Kidney (tissue), 14 donors: ENCODE data around the gene GOLGA7B. TPM values are rescaled to one million over a fixed set of nuclear protein-coding genes. Genes with fewer than 3 reads are reported as not detected.
"Not testable (repeated sequence)": the region's sequence is repeated elsewhere in the genome, so short reads cannot be mapped to it uniquely, and the experiment has no call there.

Source experiments
- DNase-seq, 5 donors: peaks; one replicate each; pipeline ENCODE4 v3.0.0-alpha.2; 2013 to 2020
- FAIRE-seq: peaks from 2 replicates; lab custom pipeline; 2012; peaks lifted over from hg19 to GRCh38; lab: Jason Lieb, UNC
- H3K27ac ChIP-seq, 2 donors: one replicate each; pipeline ENCODE4 v1.7.0; 2013; ENCODE audit warnings: low read depth in 2 of 2, low read length in 2 of 2, inconsistent platforms in 1 of 2
- H3K27me3 ChIP-seq: one replicate; pipeline ENCODE4 v1.7.1; 2013; ENCODE audit warnings: low read length, inconsistent platforms; ENCODE audit not compliant: control insufficient read depth, insufficient read depth
- H3K36me3 ChIP-seq, 3 donors: one replicate each; pipeline versions ENCODE4 v1.7.0 to v1.7.1; 2013; ENCODE audit warnings: low read length in 3 of 3, control low read depth in 1 of 3, inconsistent platforms in 1 of 3; ENCODE audit not compliant: insufficient read depth in 3 of 3, control insufficient read depth in 2 of 3
- H3K4me1 ChIP-seq, 3 donors: one replicate each; pipeline versions ENCODE4 v1.7.0 to v1.7.1; 2013; ENCODE audit warnings: low read length in 3 of 3, inconsistent platforms in 1 of 3, low read depth in 1 of 3; ENCODE audit not compliant: control insufficient read depth in 2 of 3, insufficient read depth in 2 of 3
- H3K4me3 ChIP-seq, 3 donors: one replicate each; pipeline versions ENCODE4 v1.7.0 to v1.8.1; 2013; ENCODE audit warnings: low read length in 3 of 3, control low read depth in 1 of 3, inconsistent platforms in 1 of 3
- H3K9ac ChIP-seq, 3 donors: one replicate each; pipeline versions ENCODE4 v1.7.0 to v1.7.1; 2013; ENCODE audit warnings: low read length in 3 of 3, control low read depth in 1 of 3, inconsistent platforms in 1 of 3
- H3K9me3 ChIP-seq, 3 donors: one replicate each; pipeline versions ENCODE4 v1.7.0 to v1.7.1; 2013; ENCODE audit warnings: low read length in 3 of 3, control low read depth in 1 of 3, inconsistent platforms in 1 of 3; ENCODE audit not compliant: control insufficient read depth in 2 of 3, insufficient read depth in 1 of 3
- intact Hi-C: fragments of 100-400 bp; cut with DNase I; formaldehyde crosslinking; loops from one replicate; pipeline ENCODE4 v1.11.1; 2022
- polyA plus RNA-seq: library from polyadenylated mRNA; stranded (reverse); fragments of 350-450 nt; fragmentation: Illumina TruSeq; extraction: RNeasy Lipid Tissue Mini Kit (QIAGEN cat#74804); gene quantifications from one replicate; pipeline ENCODE4 v1.2.3, GENCODE V29; 2014; ENCODE audit warnings: low read depth, low replicate concordance; ENCODE audit not compliant: insufficient read depth
- total RNA-seq: library from RNA; stranded (reverse); fragmentation: NEBNext Ultra II Directional; extraction: Animal tissue kit (Norgen Biotek cat#: 25700); gene quantifications from one replicate; pipeline ENCODE4 v1.2.1, GENCODE V29; 2021
- TF ChIP-seq, protein P1 (sequence below): IDR thresholded peaks from 3 replicates; pipeline ENCODE4 v1.5.1; 2012; ENCODE audit warnings: mild to moderate bottlenecking, moderate library complexity, borderline replicate concordance; ENCODE audit not compliant: insufficient read depth; ENCODE audit errors: extremely low read depth
- donor health status: control.
- donor health status: control.
- donor health status: control.
- donor health status: control.
- donor health status: control.
- donor health status: DM: yes; HTN: yes; CAD: no.
- donor health status: Normal renal cell carcinoma (clear cell type).

Gene GOLGA7B
- total and polyA plus RNA-seq, 2 donors from 2014 or later, result 0.50 TPM; not detected in 1

GRCh38 chr10:97838091-97838490 lies 11.6 kb upstream of the GOLGA7B start:
- Histone ChIP-seq H3K27ac (no peak overlapping the region), H3K9ac (no peak overlapping the region), H3K36me3 (no peaks in the 10 kb centered on the region), H3K4me1 (no peaks in the 10 kb centered on the region), H3K27me3 (no peaks in the 10 kb centered on the region), H3K9me3 (no peaks in the 10 kb centered on the region), H3K4me3 (no peak overlapping the region)
- no peak for DNase-seq
- intact Hi-C loops, result no loop called here
- FAIRE-seq, result no peak
- TF ChIP-seq, protein P1, sequence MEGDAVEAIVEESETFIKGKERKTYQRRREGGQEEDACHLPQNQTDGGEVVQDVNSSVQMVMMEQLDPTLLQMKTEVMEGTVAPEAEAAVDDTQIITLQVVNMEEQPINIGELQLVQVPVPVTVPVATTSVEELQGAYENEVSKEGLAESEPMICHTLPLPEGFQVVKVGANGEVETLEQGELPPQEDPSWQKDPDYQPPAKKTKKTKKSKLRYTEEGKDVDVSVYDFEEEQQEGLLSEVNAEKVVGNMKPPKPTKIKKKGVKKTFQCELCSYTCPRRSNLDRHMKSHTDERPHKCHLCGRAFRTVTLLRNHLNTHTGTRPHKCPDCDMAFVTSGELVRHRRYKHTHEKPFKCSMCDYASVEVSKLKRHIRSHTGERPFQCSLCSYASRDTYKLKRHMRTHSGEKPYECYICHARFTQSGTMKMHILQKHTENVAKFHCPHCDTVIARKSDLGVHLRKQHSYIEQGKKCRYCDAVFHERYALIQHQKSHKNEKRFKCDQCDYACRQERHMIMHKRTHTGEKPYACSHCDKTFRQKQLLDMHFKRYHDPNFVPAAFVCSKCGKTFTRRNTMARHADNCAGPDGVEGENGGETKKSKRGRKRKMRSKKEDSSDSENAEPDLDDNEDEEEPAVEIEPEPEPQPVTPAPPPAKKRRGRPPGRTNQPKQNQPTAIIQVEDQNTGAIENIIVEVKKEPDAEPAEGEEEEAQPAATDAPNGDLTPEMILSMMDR, result no peak

- DNase-seq, FAIRE-seq, H3K9me3 ChIP-seq, H3K27me3 ChIP-seq, H3K36me3 ChIP-seq, intact Hi-C loops, H3K4me3 ChIP-seq, H3K4me1 ChIP-seq, H3K27ac ChIP-seq, H3K9ac ChIP-seq: not testable (repeated sequence)
Observed at GRCh38 chr10:97841166-97841565, 8.5 kb upstream of the GOLGA7B start.

DNA sequence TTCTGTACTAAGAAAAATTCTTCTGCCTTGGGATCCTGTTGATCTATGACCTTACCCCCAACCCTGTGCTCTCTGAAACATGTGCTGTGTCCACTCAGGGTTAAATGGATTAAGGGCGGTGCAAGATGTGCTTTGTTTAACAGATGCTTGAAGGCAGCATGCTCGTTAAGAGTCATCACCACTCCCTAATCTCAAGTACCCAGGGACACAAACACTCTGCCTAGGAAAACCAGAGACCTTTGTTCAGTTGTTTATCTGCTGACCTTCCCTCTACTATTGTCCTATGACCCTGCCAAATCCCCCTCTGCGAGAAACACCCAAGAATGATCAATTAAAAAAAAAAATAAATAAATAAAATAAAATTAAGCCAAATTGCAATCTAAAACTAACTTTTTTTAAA lies 7.5 kb upstream of the GOLGA7B start:
- intact Hi-C loops, H3K9ac ChIP-seq, H3K27me3 ChIP-seq, H3K4me3 ChIP-seq, H3K27ac ChIP-seq, H3K9me3 ChIP-seq, DNase-seq, FAIRE-seq, H3K36me3 ChIP-seq, H3K4me1 ChIP-seq: not testable (repeated sequence)

DNA sequence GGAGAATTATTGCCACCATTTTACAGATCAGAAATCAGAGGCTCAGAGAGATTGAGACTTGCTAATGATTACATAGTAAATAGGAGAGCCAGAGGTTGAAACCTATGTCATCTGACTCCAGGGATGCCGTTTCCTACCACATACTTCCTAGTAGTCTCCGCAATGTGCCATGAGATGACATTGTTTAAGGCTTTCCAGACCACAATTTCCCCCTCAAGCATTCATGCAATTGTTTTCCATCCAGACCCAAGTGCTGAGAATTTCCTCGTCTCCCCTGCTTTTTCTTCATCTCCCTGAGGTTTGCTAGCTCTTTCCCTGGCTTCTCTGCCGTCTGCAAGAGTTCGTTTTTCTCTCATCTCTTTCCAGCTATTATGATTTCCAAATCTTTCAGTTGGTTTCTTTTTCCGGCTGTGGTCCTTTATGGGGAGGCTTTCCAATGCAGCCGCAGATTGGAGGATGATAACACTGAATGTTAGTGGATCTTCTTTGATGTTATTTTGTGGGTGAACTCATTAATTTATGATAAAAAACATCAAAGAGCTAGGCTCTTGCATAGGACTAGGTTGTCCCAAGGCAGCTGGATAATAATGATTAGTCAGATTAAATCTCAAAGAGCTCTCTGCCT lies 6.9 kb upstream of the GOLGA7B start:
- Histone ChIP-seq H3K4me1 (no peaks in the 10 kb centered on the region), H3K27me3 (no peaks in the 10 kb centered on the region), H3K9ac (no peak overlapping the region), H3K9me3 (no peaks in the 10 kb centered on the region), H3K27ac (no peak overlapping the region), H3K36me3 (no peaks in the 10 kb centered on the region), H3K4me3 (no peak overlapping the region)
- intact Hi-C loops, result no loop called here
- TF ChIP-seq, protein P1, result no peak
- no peak for FAIRE-seq
- DNase-seq, result no peak
